Renal cortex interstitium (tissue), 11 donors: Measurements from ENCODE around the gene P2RY6. TPM values are rescaled to one million over a fixed set of nuclear protein-coding genes. Genes with fewer than 3 reads are reported as not detected.
A peak's percentile ranks its signal among the peaks of the same experiment; 100 is the strongest.

Experiments used
- DNase-seq, 11 donors: peaks; one replicate each; pipeline ENCODE4 v3.0.0-alpha.2; 2013; ENCODE audit warnings: low read depth in 9 of 11, low spot score in 4 of 11; ENCODE audit errors: extremely low read depth in 1 of 11
- polyA plus RNA-seq, 3 donors: library from polyadenylated mRNA; unstranded; fragments of 120-200 nt; gene quantifications; one replicate each; pipeline ENCODE4 v1.2.1, GENCODE V29; 2013; ENCODE audit not compliant: insufficient read length in 3 of 3

P2RY6 gene
- polyA plus RNA-seq, 3 donors = 1.0 to 1.9 (median 1.6) TPM

GRCh38 chr11:73335204-73335923 is 63.2 kb downstream of the P2RY6 start:
- DNase-seq = peak in 9 of 11 donors; percentile 78 to 89 (median 83)

- DNase-seq = no peak
Observed at GRCh38 chr11:73337846-73338245, 65.7 kb downstream of the P2RY6 start.

GRCh38 chr11:73338279-73338678 is 66.1 kb downstream of the P2RY6 start:
- no peak for DNase-seq

- no peak for DNase-seq
Observed at GRCh38 chr11:73340164-73340563, 68.0 kb downstream of the P2RY6 start.

GRCh38 chr11:73342633-73343032 is 70.5 kb downstream of the P2RY6 start:
- DNase-seq = no peak

- no peak for DNase-seq
Observed at GRCh38 chr11:73343076-73343873, 71.1 kb downstream of the P2RY6 start.

- no peak for DNase-seq
Observed at GRCh38 chr11:73344191-73344607, 72.1 kb downstream of the P2RY6 start.

GRCh38 chr11:73345481-73346160 is 73.5 kb downstream of the P2RY6 start:
- no peak for DNase-seq

- no peak for DNase-seq
Observed at GRCh38 chr11:73346186-73346935, 74.2 kb downstream of the P2RY6 start.

- DNase-seq = no peak
Observed at GRCh38 chr11:73347067-73347466, 74.9 kb downstream of the P2RY6 start.

Other genes starting within 250 kb of the P2RY6 start
- gene FCHSD2, start 130.0 kb upstream of the P2RY6 start, polyA plus RNA-seq = 10 to 100 TPM; 35.1 to 49.7 (median 44.9) TPM
- 1 to 10 TPM in 1 of 3 donors, under 1 TPM in 2; 0.50 to 1.1 (median 0.55) TPM for gene P2RY2, start 54.1 kb upstream of the P2RY6 start, polyA plus RNA-seq
- gene ARHGEF17, start 35.9 kb downstream of the P2RY6 start, polyA plus RNA-seq = 100 to 1,000 TPM in 1 of 3 donors, 10 to 100 TPM in 2; 82.4 to 106 (median 98.5) TPM
- gene RELT, start 104.1 kb downstream of the P2RY6 start, polyA plus RNA-seq = 1 to 10 TPM; 2.2 to 4.7 (median 4.2) TPM